CD14-positive monocyte (primary cell): Measurements from ENCODE around the gene ANO9. TPM values are rescaled to one million over a fixed set of nuclear protein-coding genes. Genes with fewer than 3 reads are reported as not detected.

Experiments used
- DNase-seq, 3 donors: peaks; one replicate each; pipeline ENCODE4 v3.0.0-alpha.2; 2011 to 2022
- H2AFZ ChIP-seq: 2 replicates; pipeline ENCODE4 v1.6.0; 2012; ENCODE audit warnings: mild to moderate bottlenecking, low read depth, low read length, inconsistent platforms; ENCODE audit not compliant: insufficient read depth, poor library complexity, severe bottlenecking
- H3K27ac ChIP-seq, 2 donors: 1 replicate in 1 of 2; 2 replicates in 1 of 2; pipeline ENCODE4 v1.5.1; 2012 to 2013; ENCODE audit warnings: low read length in 2 of 2, control low read depth in 1 of 2, inconsistent platforms in 1 of 2, low read depth in 1 of 2, mild to moderate bottlenecking in 1 of 2
- H3K27me3 ChIP-seq, 2 donors: one replicate each; pipeline versions ENCODE4 v1.6.0 to v1.6.1; 2011 to 2013; ENCODE audit warnings: low read length in 2 of 2; ENCODE audit not compliant: control insufficient read depth in 2 of 2, insufficient read depth in 2 of 2
- H3K36me3 ChIP-seq, 2 donors: replicated peaks in 1 of 2; 1 replicate in 1 of 2; 2 replicates in 1 of 2; pipeline versions ENCODE4 v1.5.1 to v1.6.1; 2012 to 2013; ENCODE audit warnings: low read length in 2 of 2, control low read depth in 1 of 2, inconsistent platforms in 1 of 2, mild to moderate bottlenecking in 1 of 2; ENCODE audit not compliant: insufficient read depth in 2 of 2, control insufficient read depth in 1 of 2
- H3K4me1 ChIP-seq, 2 donors: 1 replicate in 1 of 2; 2 replicates in 1 of 2; pipeline versions ENCODE4 v1.5.1 to v1.6.1; 2012 to 2013; ENCODE audit warnings: low read length in 2 of 2, control low read depth in 1 of 2, inconsistent platforms in 1 of 2, mild to moderate bottlenecking in 1 of 2, moderate library complexity in 1 of 2; ENCODE audit not compliant: insufficient read depth in 2 of 2, control insufficient read depth in 1 of 2
- H3K4me2 ChIP-seq: replicated peaks from 2 replicates; pipeline ENCODE3; 2012; ENCODE audit warnings: low read length, moderate library complexity, mild to moderate bottlenecking; ENCODE audit not compliant: poor library complexity, severe bottlenecking; ENCODE audit errors: extremely low read depth
- H3K4me3 ChIP-seq, 3 experiments: fragments of 200-600 bp in 1 of 3; sonication (generic) in 1 of 3; replicated peaks in 1 of 3; 1 replicate in 2 of 3; 2 replicates in 1 of 3; pipeline ENCODE4 v1.5.1; 2011 to 2013; ENCODE audit warnings: low read length in 3 of 3, mild to moderate bottlenecking in 3 of 3, control low read depth in 2 of 3, low read depth in 2 of 3, inconsistent platforms in 1 of 3, moderate library complexity in 1 of 3
- H3K79me2 ChIP-seq: 2 replicates; pipeline ENCODE4 v1.6.0; 2012; ENCODE audit warnings: mild to moderate bottlenecking, control low read depth, inconsistent platforms, low read length, moderate library complexity; ENCODE audit not compliant: insufficient read depth
- H3K9ac ChIP-seq: 2 replicates; pipeline ENCODE4 v1.6.0; 2017; ENCODE audit warnings: low read length, mild to moderate bottlenecking; ENCODE audit not compliant: insufficient read depth, poor library complexity, severe bottlenecking
- H3K9me3 ChIP-seq, 2 donors: replicated peaks in 1 of 2; 1 replicate in 1 of 2; 2 replicates in 1 of 2; pipeline versions ENCODE4 v1.5.1 to v1.6.1; 2012 to 2013; ENCODE audit warnings: low read length in 2 of 2, control low read depth in 1 of 2; ENCODE audit not compliant: control insufficient read depth in 1 of 2, insufficient read depth in 1 of 2
- H4K20me1 ChIP-seq: 2 replicates; pipeline ENCODE4 v1.6.0; 2012; ENCODE audit warnings: mild to moderate bottlenecking, low read length, control low read depth, moderate library complexity; ENCODE audit not compliant: insufficient read depth
- H3K27ac Mint-ChIP-seq, 7 donors: one replicate each; pipeline ENCODE4 v1.8.0; 2020; ENCODE audit warnings: mild to moderate bottlenecking in 7 of 7, mixed read lengths in 7 of 7, moderate library complexity in 6 of 7, inconsistent platforms in 2 of 7
- H3K27me3 Mint-ChIP-seq, 3 donors: one replicate each; pipeline ENCODE4 v1.8.0; 2021 to 2022; ENCODE audit warnings: low read depth in 3 of 3, mild to moderate bottlenecking in 3 of 3, mixed read lengths in 3 of 3, moderate library complexity in 3 of 3, inconsistent platforms in 1 of 3
- H3K36me3 Mint-ChIP-seq, 2 donors: one replicate each; pipeline ENCODE4 v1.8.0; 2020; ENCODE audit warnings: mixed read lengths in 2 of 2, inconsistent platforms in 1 of 2, mild to moderate bottlenecking in 1 of 2
- H3K4me1 Mint-ChIP-seq: one replicate; pipeline ENCODE4 v1.8.0; 2020; ENCODE audit warnings: mild to moderate bottlenecking, mixed read lengths
- H3K4me3 Mint-ChIP-seq, 2 donors: one replicate each; pipeline ENCODE4 v1.8.0; 2020; ENCODE audit warnings: mild to moderate bottlenecking in 2 of 2, mixed read lengths in 2 of 2, moderate library complexity in 1 of 2
- H3K9me3 Mint-ChIP-seq, 7 donors: one replicate each; pipeline ENCODE4 v1.8.0; 2020 to 2022; ENCODE audit warnings: mixed read lengths in 7 of 7, mild to moderate bottlenecking in 6 of 7, moderate library complexity in 6 of 7, inconsistent platforms in 2 of 7
- WGBS: methylation state at CpG from one replicate; pipeline ENCODE4 v1.1.5; 2013; ENCODE audit warnings: missing lambda C conversion rate; ENCODE audit not compliant: insufficient coverage; 5-methylcytosine and 5-hydroxymethylcytosine counted together
- intact Hi-C, 2 donors: fragments of 100-400 bp; cut with micrococcal nuclease; formaldehyde crosslinking; loops; one replicate each; pipeline versions ENCODE4 v1.15.0 to v1.15.1; 2023
- polyA plus RNA-seq, 3 donors: library from polyadenylated mRNA; depleted of rRNA in 1 of 3; unstranded in 2 of 3; stranded (reverse) in 1 of 3; fragments of 300-500 nt in 2 of 3; fragments of >200 nt in 1 of 3; fragmentation: Illumina TruSeq in 2 of 3; gene quantifications; 1 replicate in 2 of 3; 2 replicates in 1 of 3; pipeline ENCODE4 v1.2.3, GENCODE V29; 2012 to 2021
- TF ChIP-seq, protein P1 (sequence below): fragments of 200-600 bp; IDR thresholded peaks from one replicate; pipeline ENCODE4 v1.8.0; 2022; ENCODE audit warnings: antibody characterized with exemption, mild to moderate bottlenecking

Gene ANO9
- polyA plus RNA-seq, 3 donors = 0.18 to 0.24 TPM; not detected in 1

DNA sequence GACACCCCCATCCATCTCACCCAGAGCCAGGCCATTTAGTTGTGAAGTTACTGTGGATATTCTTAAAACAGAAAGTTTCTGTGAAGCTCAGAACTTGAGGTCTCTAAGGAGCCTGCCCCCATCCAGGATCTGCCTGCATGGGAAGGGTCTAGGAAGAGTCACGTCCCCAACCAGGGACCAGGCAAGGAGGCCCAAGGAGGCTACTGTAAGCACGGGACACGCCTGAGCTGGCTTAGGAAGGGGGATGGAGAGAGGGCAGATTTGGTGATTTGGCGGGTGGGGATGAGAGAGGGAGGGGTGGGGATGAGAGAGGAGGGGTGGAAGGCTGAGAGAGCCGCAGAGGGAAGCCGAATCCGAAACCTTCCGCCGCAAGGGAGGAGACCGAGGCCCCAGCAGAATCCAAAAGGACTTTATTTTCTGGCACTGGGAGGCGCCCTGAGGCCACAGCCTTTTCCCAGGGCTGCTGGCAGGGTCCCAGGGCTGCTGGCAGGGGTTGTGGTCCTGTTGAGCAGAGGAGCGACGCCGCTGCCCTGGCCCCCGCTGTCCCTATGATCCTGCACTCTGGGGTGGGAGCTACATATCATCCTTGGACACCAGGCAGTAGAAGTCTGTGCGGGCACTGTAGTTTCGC, 36.4 kb downstream of the ANO9 start:
- peak overlapping the region in 1 of 2 donors; percentile 30 for H3K4me3 Mint-ChIP-seq
- H3K27ac Mint-ChIP-seq = peak overlapping the region in 3 of 7 donors; percentile 37 to 73 (median 63)
- H3K36me3 Mint-ChIP-seq = no peaks in the 10 kb centered on the region
- intact Hi-C loops = loop anchor here in 1 of 2 donors (5.0 kb wide), 2 partner anchors 102 to 168 kb away; partner anchors contain the start of genes PSMD13, RNH1 and SIRT3
- Histone ChIP-seq H3K9me3 (no peaks in the 10 kb centered on the region), H3K36me3 (peaks cover 0 to 2% of the 10 kb centered on the region in 2 donors), H3K9ac (no peak overlapping the region), H3K27me3 (no peaks in the 10 kb centered on the region), H3K4me1 (peaks cover 15 to 21% of the 10 kb centered on the region in 2 donors), H4K20me1 (peaks cover 4% of the 10 kb centered on the region), H3K4me3 (no peak overlapping the region), H3K4me2 (no peak overlapping the region), H3K27ac (no peak overlapping the region), H3K79me2 (no peaks in the 10 kb centered on the region), H2AFZ (no peak overlapping the region)
- TF ChIP-seq, protein P1, sequence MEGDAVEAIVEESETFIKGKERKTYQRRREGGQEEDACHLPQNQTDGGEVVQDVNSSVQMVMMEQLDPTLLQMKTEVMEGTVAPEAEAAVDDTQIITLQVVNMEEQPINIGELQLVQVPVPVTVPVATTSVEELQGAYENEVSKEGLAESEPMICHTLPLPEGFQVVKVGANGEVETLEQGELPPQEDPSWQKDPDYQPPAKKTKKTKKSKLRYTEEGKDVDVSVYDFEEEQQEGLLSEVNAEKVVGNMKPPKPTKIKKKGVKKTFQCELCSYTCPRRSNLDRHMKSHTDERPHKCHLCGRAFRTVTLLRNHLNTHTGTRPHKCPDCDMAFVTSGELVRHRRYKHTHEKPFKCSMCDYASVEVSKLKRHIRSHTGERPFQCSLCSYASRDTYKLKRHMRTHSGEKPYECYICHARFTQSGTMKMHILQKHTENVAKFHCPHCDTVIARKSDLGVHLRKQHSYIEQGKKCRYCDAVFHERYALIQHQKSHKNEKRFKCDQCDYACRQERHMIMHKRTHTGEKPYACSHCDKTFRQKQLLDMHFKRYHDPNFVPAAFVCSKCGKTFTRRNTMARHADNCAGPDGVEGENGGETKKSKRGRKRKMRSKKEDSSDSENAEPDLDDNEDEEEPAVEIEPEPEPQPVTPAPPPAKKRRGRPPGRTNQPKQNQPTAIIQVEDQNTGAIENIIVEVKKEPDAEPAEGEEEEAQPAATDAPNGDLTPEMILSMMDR = no peak
- H3K9me3 Mint-ChIP-seq = no peaks in the 10 kb centered on the region
- 87% methylated on average over 16 of the region's 17 CpGs for WGBS
- DNase-seq = no peak
- H3K27me3 Mint-ChIP-seq = peaks cover 0 to 12% (median 1%) of the 10 kb centered on the region in 3 donors
- peaks cover 7% of the 10 kb centered on the region for H3K4me1 Mint-ChIP-seq

DNA sequence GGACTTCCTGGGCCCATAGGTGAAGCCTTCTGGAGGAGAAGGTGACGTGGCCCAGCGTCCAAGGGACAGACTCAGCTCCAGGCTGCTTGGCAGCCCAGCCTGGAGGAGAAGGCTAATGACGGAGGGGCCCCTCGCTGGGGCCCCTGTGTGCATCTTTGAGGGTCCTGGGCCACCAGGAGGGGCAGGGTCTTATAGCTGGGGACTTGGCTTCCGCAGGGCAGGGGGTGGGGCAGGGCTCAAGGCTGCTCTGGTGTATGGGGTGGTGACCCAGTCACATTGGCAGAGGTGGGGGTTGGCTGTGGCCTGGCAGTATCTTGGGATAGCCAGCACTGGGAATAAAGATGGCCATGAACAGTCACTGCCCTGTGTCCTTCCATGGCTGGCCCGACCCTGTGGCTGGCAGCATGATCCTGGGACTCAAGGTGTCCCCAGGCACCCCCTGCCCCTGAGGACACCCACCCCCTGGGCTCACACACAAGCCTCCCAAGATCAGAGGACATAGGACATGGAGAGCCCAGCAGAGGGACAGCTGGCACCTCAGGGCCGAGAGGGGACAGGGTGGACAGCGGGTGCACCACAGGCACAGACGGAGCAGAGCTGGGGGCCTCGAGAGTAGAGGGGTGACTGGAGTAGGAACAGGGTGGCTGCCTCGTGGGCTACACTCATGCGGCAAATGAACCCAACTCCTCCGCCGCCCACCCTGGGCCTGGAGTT, 37.1 kb downstream of the ANO9 start:
- H3K9me3 Mint-ChIP-seq = peaks cover 0 to 6% (median 3%) of the 10 kb centered on the region in 7 donors

More for the DNA sequence above, 37.1 kb downstream of the ANO9 start:
- Mint-ChIP-seq H3K36me3 (no peaks in the 10 kb centered on the region), H3K27me3 (peaks cover 1 to 17% (median 3%) of the 10 kb centered on the region in 3 donors), H3K27ac (peak overlapping the region in 5 of 7 donors; percentile 28 to 68 (median 46)), H3K4me3 (no peak overlapping the region), H3K4me1 (peaks cover 7% of the 10 kb centered on the region)
- Histone ChIP-seq H2AFZ (no peak overlapping the region), H3K4me3 (no peak overlapping the region), H4K20me1 (peaks cover 2% of the 10 kb centered on the region), H3K9me3 (peaks cover 4 to 6% of the 10 kb centered on the region in 2 donors), H3K36me3 (peaks cover 0 to 2% of the 10 kb centered on the region in 2 donors), H3K79me2 (no peaks in the 10 kb centered on the region), H3K27me3 (no peaks in the 10 kb centered on the region), H3K9ac (no peak overlapping the region), H3K4me1 (peaks cover 15 to 21% of the 10 kb centered on the region in 2 donors), H3K4me2 (no peak overlapping the region), H3K27ac (no peak overlapping the region)
- intact Hi-C loops = loop anchor here in 1 of 2 donors (5.0 kb wide), 2 partner anchors 103 to 167 kb away; partner anchors contain the start of genes PSMD13, RNH1 and SIRT3
- TF ChIP-seq, protein P1 = no peak
- WGBS = 97% methylated on average over 7 of the region's 14 CpGs
- no peak for DNase-seq
